Fibroblast of skin of left biceps (primary cell): ENCODE measurements around the gene RASA2.
A peak's percentile ranks its signal among the peaks of the same experiment; 100 is the strongest.
"Not testable (repeated sequence)": the region's sequence is repeated elsewhere in the genome, so short reads cannot be mapped to it uniquely, and the experiment has no call there.

Source experiments
- DNase-seq, 2 experiments: peaks; one replicate each; pipeline ENCODE4 v3.0.0-alpha.2; 2013; ENCODE audit warnings: low read depth in 2 of 2

The RASA2 gene

GRCh38 chr3:141576744-141577052 lies 89.9 kb downstream of the RASA2 start:
- no peak for DNase-seq

- no peak for DNase-seq
Measured at GRCh38 chr3:141578202-141578973, 91.6 kb downstream of the RASA2 start.

- no peak for DNase-seq
Measured at GRCh38 chr3:141594357-141594756, 107.5 kb downstream of the RASA2 start.

GRCh38 chr3:141597931-141598330 lies 111.1 kb downstream of the RASA2 start:
- no peak for DNase-seq

- no peak for DNase-seq
Measured at GRCh38 chr3:141600331-141600730, 113.5 kb downstream of the RASA2 start.

- DNase-seq: no peak
Measured at GRCh38 chr3:141602706-141603105, 115.9 kb downstream of the RASA2 start.

- no peak for DNase-seq
Measured at GRCh38 chr3:141603473-141604035, 116.7 kb downstream of the RASA2 start.

- DNase-seq: no peak
Measured at GRCh38 chr3:141605883-141606282, 119.1 kb downstream of the RASA2 start.

GRCh38 chr3:141608438-141608837 lies 121.6 kb downstream of the RASA2 start:
- DNase-seq: no peak

- no peak for DNase-seq
Measured at GRCh38 chr3:141610939-141611338, 124.1 kb downstream of the RASA2 start.

GRCh38 chr3:141618103-141618910 lies 131.5 kb downstream of the RASA2 start:
- DNase-seq: no peak

GRCh38 chr3:141618938-141619337 lies 132.1 kb downstream of the RASA2 start:
- no peak for DNase-seq

GRCh38 chr3:141619450-141619849 lies 132.6 kb downstream of the RASA2 start:
- DNase-seq: no peak

GRCh38 chr3:141623691-141624090 lies 136.9 kb downstream of the RASA2 start:
- no peak for DNase-seq

GRCh38 chr3:141625506-141625905 lies 138.7 kb downstream of the RASA2 start:
- no peak for DNase-seq

GRCh38 chr3:141628334-141628733 lies 141.5 kb downstream of the RASA2 start:
- not testable (repeated sequence) for DNase-seq

GRCh38 chr3:141628868-141629441 lies 142.1 kb downstream of the RASA2 start:
- DNase-seq: not testable (repeated sequence)

GRCh38 chr3:141629976-141630375 lies 143.1 kb downstream of the RASA2 start:
- DNase-seq: no peak

- no peak for DNase-seq
Measured at GRCh38 chr3:141632779-141633374, 146.1 kb downstream of the RASA2 start.

- DNase-seq: no peak
Measured at GRCh38 chr3:141642215-141642614, 155.4 kb downstream of the RASA2 start.

- DNase-seq: peak; percentile 75 to 81
Measured at GRCh38 chr3:141643391-141643790, 156.6 kb downstream of the RASA2 start.

- DNase-seq: no peak
Measured at GRCh38 chr3:141643796-141644195, 157.0 kb downstream of the RASA2 start.
